OCI-LY3 (cell line): ENCODE measurements around the gene NT5E.

Experiments
- H2AFZ ChIP-seq: fragments of 200-600, 300-600 bp; shearing (Covaris generic); 2 replicates; pipeline ENCODE4 v1.6.0; 2014; ENCODE audit warnings: antibody characterized with exemption, low read depth, low read length
- H3K27ac ChIP-seq: fragments of 200-600, 300-600 bp; sonication (generic); 2 replicates; pipeline ENCODE4 v1.5.1; 2014; ENCODE audit warnings: mild to moderate bottlenecking, low read length, moderate library complexity, mixed read lengths
- H3K27me3 ChIP-seq: fragments of 200-600, 300-600 bp; sonication (generic); 2 replicates; pipeline ENCODE4 v1.6.1; 2014; ENCODE audit warnings: low read depth, low read length, mixed read lengths
- H3K36me3 ChIP-seq: fragments of 200-600, 300-600 bp; sonication (generic); replicated peaks from 2 replicates; pipeline ENCODE3; 2014; ENCODE audit warnings: low read depth, low read length, mixed read lengths
- H3K4me1 ChIP-seq: fragments of 300-600, 200-600 bp; sonication (generic); 2 replicates; pipeline ENCODE4 v1.6.1; 2014; ENCODE audit warnings: low read length, mixed read lengths
- H3K4me2 ChIP-seq: fragments of 200-600, 300-600 bp; sonication (generic); 2 replicates; pipeline ENCODE4 v1.6.1; 2014; ENCODE audit warnings: low read length, mixed read lengths
- H3K4me3 ChIP-seq: fragments of 300-600, 200-600 bp; sonication (generic); 2 replicates; pipeline ENCODE4 v1.5.1; 2014; ENCODE audit warnings: antibody characterized with exemption, mild to moderate bottlenecking, low read length, moderate library complexity
- H3K79me2 ChIP-seq: fragments of 300-600, 200-600 bp; shearing (Covaris generic); 2 replicates; pipeline ENCODE4 v1.6.1; 2014; ENCODE audit warnings: mild to moderate bottlenecking, low read length, mixed read lengths
- H3K9ac ChIP-seq: fragments of 300-600, 200-600 bp; shearing (Covaris generic); 2 replicates; pipeline ENCODE4 v1.6.0; 2014; ENCODE audit warnings: mild to moderate bottlenecking, low read length, moderate library complexity
- H3K9me3 ChIP-seq: fragments of 200-600, 300-600 bp; shearing (Covaris generic); 2 replicates; pipeline ENCODE4 v1.6.1; 2014; ENCODE audit warnings: low read length, mixed read lengths; ENCODE audit not compliant: insufficient read depth
- H4K20me1 ChIP-seq: fragments of 200-600, 300-600 bp; sonication (generic); 2 replicates; pipeline ENCODE4 v1.6.1; 2016; ENCODE audit warnings: low read length, mixed read lengths; ENCODE audit not compliant: insufficient read depth
- EZH2phosphoT487 ChIP-seq: fragments of 200-600 bp; shearing (Covaris generic); IDR thresholded peaks from 2 replicates; pipeline ENCODE4 v1.6.1; 2018; ENCODE audit warnings: antibody characterized with exemption, mixed run types, low read depth
- TF ChIP-seq, protein P1 (sequence below): fragments of 200-600, 300-600 bp; sonication (generic); IDR thresholded peaks from 2 replicates; pipeline ENCODE4 v1.5.1; 2014; ENCODE audit warnings: antibody characterized with exemption, low read length, low read depth

NT5E gene

DNA sequence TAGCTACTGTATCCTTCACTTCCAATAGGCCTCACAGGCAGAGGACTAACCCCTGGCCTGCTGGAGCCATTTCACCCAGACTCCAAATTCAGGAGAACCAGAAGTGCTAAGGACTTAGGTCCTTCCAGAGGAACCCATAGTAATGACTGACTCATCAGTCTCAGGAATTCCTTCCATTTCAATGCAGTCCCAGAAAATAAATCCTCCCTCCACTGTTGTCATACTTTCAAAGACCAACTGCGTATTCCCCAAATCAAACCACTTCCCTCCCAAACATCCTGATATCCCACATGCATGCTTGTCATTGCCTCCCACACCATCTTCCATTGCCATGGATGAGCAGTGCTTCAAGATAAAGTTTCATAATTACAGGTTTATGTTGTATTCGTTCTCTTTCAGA is 31.8 kb upstream of the NT5E start:
- Histone ChIP-seq H3K36me3 (no peaks in the 10 kb centered on the region), H3K4me1 (peaks cover 9% of the 10 kb centered on the region), H3K79me2 (no peaks in the 10 kb centered on the region), H2AFZ (no peak overlapping the region), H3K9ac (no peak overlapping the region), H3K4me3 (no peak overlapping the region), H3K27ac (no peak overlapping the region), H3K9me3 (no peaks in the 10 kb centered on the region), H4K20me1 (no peaks in the 10 kb centered on the region), H3K4me2 (no peak overlapping the region), H3K27me3 (no peaks in the 10 kb centered on the region)
- TF ChIP-seq, protein P1, sequence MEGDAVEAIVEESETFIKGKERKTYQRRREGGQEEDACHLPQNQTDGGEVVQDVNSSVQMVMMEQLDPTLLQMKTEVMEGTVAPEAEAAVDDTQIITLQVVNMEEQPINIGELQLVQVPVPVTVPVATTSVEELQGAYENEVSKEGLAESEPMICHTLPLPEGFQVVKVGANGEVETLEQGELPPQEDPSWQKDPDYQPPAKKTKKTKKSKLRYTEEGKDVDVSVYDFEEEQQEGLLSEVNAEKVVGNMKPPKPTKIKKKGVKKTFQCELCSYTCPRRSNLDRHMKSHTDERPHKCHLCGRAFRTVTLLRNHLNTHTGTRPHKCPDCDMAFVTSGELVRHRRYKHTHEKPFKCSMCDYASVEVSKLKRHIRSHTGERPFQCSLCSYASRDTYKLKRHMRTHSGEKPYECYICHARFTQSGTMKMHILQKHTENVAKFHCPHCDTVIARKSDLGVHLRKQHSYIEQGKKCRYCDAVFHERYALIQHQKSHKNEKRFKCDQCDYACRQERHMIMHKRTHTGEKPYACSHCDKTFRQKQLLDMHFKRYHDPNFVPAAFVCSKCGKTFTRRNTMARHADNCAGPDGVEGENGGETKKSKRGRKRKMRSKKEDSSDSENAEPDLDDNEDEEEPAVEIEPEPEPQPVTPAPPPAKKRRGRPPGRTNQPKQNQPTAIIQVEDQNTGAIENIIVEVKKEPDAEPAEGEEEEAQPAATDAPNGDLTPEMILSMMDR = no peak
- no peak for TF ChIP-seq EZH2phosphoT487

DNA sequence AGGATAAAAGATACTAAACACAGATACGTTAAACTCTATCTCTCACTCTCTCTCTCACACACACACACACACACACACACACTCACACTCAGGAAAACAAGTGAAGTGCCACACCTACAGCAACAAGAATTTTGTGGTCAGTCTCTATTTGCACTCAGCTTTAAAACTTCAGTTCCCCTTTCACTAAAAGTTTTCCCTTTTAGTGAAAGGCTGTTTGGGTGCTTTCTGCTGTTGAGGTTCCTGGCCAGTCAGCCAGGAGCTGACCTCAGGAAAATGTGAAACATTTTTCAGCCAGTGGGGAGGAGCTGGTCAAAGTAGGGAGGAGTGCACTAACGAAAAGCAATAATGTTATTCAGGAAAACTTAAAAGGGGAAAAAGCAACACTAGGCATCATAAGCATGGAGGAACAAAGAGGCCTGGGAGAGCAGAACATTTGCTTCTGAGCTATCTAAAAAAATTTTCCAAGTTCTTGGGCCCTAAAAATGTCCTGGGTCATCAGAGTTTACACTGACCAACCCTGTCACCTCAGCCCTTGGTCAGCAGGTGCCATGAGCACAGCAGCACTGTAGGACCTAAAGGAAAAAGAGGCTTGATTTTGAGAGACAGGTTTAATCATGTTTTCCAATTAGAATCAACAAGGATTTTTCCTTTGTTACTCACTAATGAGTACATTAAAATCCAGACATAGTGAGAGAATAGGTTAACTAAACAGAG is 30.7 kb upstream of the NT5E start:
- Histone ChIP-seq H3K9ac (no peak overlapping the region), H2AFZ (no peak overlapping the region), H3K27ac (no peak overlapping the region), H3K27me3 (no peaks in the 10 kb centered on the region), H3K4me2 (no peak overlapping the region), H3K79me2 (no peaks in the 10 kb centered on the region), H4K20me1 (no peaks in the 10 kb centered on the region), H3K9me3 (no peaks in the 10 kb centered on the region), H3K4me3 (no peak overlapping the region), H3K4me1 (peaks cover 9% of the 10 kb centered on the region), H3K36me3 (no peaks in the 10 kb centered on the region)
- TF ChIP-seq EZH2phosphoT487 = no peak
- TF ChIP-seq, protein P1 = no peak

DNA sequence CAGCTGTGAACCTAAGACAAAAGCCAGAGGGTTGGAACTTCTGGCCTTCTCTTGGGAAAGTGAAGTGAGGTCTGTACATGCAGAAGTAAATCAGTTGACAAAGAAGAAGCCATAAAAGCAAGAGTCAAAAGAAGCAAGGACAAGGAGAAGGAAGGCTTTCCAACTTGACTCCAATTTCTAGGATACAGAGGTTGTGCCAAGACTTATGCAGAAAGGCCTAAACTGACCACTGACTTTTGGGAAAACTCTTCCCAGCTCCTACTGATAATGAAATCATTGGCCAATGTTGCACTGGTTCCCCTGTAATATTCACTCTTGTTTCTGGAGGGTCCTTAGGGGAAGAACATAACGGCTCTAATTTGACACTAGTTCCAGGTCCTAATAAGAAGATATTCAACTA is 29.3 kb upstream of the NT5E start:
- Histone ChIP-seq H3K9me3 (no peaks in the 10 kb centered on the region), H3K4me3 (no peak overlapping the region), H3K36me3 (no peaks in the 10 kb centered on the region), H3K9ac (no peak overlapping the region), H3K4me1 (peaks cover 9% of the 10 kb centered on the region), H3K79me2 (no peaks in the 10 kb centered on the region), H3K27me3 (no peaks in the 10 kb centered on the region), H3K4me2 (no peak overlapping the region), H2AFZ (no peak overlapping the region), H4K20me1 (no peaks in the 10 kb centered on the region), H3K27ac (no peak overlapping the region)
- TF ChIP-seq EZH2phosphoT487 = no peak
- TF ChIP-seq, protein P1 = no peak

- no peak for TF ChIP-seq EZH2phosphoT487
- TF ChIP-seq, protein P1 = no peak
- Histone ChIP-seq H3K79me2 (no peaks in the 10 kb centered on the region), H3K9ac (no peak overlapping the region), H3K36me3 (no peaks in the 10 kb centered on the region), H4K20me1 (no peaks in the 10 kb centered on the region), H3K4me1 (peaks cover 9% of the 10 kb centered on the region), H3K27me3 (no peaks in the 10 kb centered on the region), H2AFZ (no peak overlapping the region), H3K4me2 (no peak overlapping the region), H3K27ac (no peak overlapping the region), H3K4me3 (no peak overlapping the region), H3K9me3 (no peaks in the 10 kb centered on the region)
Observed at GRCh38 chr6:85421181-85421580, 28.7 kb upstream of the NT5E start.
